GM19372 (cell line): ENCODE measurements around the gene ATP10A.

ENCODE experiments used
- ATAC-seq: cut with Tn5 transposase; IDR thresholded peaks from one replicate; pipeline ENCODE4 v1.9.1; 2021; ENCODE audit warnings: mild to moderate bottlenecking, low read depth, moderate library complexity; ENCODE audit not compliant: unreplicated experiment

ATP10A gene

GRCh38 chr15:25743548-25744275 lies 119.4 kb downstream of the ATP10A start:
- ATAC-seq, result no peak

GRCh38 chr15:25742776-25743547 lies 120.2 kb downstream of the ATP10A start:
- no peak for ATAC-seq

- ATAC-seq, result no peak
These were observed 120.9 kb downstream of the ATP10A start for GRCh38 chr15:25742041-25742730.

- ATAC-seq, result no peak
These were observed 121.9 kb downstream of the ATP10A start for GRCh38 chr15:25741256-25741580.

- ATAC-seq, result no peak
These were observed 122.5 kb downstream of the ATP10A start for GRCh38 chr15:25740383-25741255.

- no peak for ATAC-seq
These were observed 123.4 kb downstream of the ATP10A start for GRCh38 chr15:25739687-25740121.

GRCh38 chr15:25738171-25738965 lies 124.8 kb downstream of the ATP10A start:
- ATAC-seq, result no peak

- no peak for ATAC-seq
These were observed 125.9 kb downstream of the ATP10A start for GRCh38 chr15:25737218-25737643.

GRCh38 chr15:25736461-25736860 lies 126.7 kb downstream of the ATP10A start:
- ATAC-seq, result no peak

GRCh38 chr15:25735550-25736384 lies 127.4 kb downstream of the ATP10A start:
- ATAC-seq, result no peak

GRCh38 chr15:25734680-25735355 lies 128.3 kb downstream of the ATP10A start:
- no peak for ATAC-seq

- no peak for ATAC-seq
These were observed 129.1 kb downstream of the ATP10A start for GRCh38 chr15:25733856-25734679.

GRCh38 chr15:25733036-25733855 lies 129.9 kb downstream of the ATP10A start:
- ATAC-seq, result no peak

- no peak for ATAC-seq
These were observed 130.9 kb downstream of the ATP10A start for GRCh38 chr15:25732191-25732590.

- no peak for ATAC-seq
These were observed 131.7 kb downstream of the ATP10A start for GRCh38 chr15:25731411-25731810.

GRCh38 chr15:25730918-25731317 lies 132.2 kb downstream of the ATP10A start:
- ATAC-seq, result no peak

- ATAC-seq, result no peak
These were observed 134.3 kb downstream of the ATP10A start for GRCh38 chr15:25728816-25729215.
